ENCODE data around the gene FBXO42. TPM values are rescaled to one million over a fixed set of nuclear protein-coding genes. Genes with fewer than 3 reads are reported as not detected.

FBXO42 gene
- total and polyA plus RNA-seq, 12 donors, result 12.4 to 26.6 (median 20.5) TPM

DNA sequence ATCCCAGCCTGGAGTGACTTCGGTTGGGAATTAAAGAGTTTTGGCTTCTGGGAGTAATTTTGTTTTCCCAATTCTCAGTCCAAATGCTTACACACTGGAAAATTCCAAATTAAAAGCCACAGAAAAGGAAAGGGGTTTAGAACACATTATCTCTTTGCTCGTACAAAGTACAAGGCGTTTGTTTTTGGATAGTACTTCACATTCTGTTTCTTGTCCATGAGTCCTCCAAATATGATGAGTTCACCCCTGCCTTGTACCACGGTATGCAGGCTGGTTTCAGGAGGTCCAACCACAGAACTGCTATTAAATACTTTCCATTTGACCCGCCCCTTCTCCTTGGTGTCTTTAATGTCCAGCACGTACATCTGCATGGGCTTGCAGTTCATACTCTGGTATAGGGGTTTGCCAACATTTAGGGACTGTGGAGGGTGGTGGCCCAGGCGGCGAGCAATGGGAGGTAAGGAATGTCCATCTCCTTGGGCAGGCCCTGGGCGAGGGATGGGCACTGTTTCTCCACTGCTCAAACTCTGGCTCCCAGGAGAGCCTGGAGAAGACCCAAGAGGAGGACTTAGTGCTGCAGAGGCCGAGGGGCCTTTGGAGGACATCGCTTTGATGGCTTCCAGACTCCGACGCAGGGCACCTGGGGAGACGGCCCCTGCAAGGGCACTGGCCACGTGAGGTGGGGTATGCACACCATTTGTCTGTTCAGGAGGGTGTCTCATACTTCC, 101.6 kb downstream of the FBXO42 start:
- 68 to 77% methylated on average over 15 of the region's 15 CpGs for WGBS, 2 donors
- Histone ChIP-seq H3K9me3 (no peaks in the 10 kb centered on the region), H3K4me3 (no peak overlapping the region), H3K36me3 (peaks cover 0 to 69% (median 22%) of the 10 kb centered on the region in 9 donors), H3K4me1 (peaks cover 33 to 74% (median 62%) of the 10 kb centered on the region in 9 donors), H3K27me3 (no peaks in the 10 kb centered on the region), H3K27ac (peak overlapping the region in 9 of 10 donors; percentile 47 to 97 (median 74))
- DNase-seq (no peak), ATAC-seq (peak in 3 of 8 donors; percentile 11 to 55 (median 15))
- TF ChIP-seq, protein P1, sequence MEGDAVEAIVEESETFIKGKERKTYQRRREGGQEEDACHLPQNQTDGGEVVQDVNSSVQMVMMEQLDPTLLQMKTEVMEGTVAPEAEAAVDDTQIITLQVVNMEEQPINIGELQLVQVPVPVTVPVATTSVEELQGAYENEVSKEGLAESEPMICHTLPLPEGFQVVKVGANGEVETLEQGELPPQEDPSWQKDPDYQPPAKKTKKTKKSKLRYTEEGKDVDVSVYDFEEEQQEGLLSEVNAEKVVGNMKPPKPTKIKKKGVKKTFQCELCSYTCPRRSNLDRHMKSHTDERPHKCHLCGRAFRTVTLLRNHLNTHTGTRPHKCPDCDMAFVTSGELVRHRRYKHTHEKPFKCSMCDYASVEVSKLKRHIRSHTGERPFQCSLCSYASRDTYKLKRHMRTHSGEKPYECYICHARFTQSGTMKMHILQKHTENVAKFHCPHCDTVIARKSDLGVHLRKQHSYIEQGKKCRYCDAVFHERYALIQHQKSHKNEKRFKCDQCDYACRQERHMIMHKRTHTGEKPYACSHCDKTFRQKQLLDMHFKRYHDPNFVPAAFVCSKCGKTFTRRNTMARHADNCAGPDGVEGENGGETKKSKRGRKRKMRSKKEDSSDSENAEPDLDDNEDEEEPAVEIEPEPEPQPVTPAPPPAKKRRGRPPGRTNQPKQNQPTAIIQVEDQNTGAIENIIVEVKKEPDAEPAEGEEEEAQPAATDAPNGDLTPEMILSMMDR (IDR thresholded peaks at IDR 0.05), result no peak
- intact Hi-C loops (cut with DNase I), result no loop called here

DNA sequence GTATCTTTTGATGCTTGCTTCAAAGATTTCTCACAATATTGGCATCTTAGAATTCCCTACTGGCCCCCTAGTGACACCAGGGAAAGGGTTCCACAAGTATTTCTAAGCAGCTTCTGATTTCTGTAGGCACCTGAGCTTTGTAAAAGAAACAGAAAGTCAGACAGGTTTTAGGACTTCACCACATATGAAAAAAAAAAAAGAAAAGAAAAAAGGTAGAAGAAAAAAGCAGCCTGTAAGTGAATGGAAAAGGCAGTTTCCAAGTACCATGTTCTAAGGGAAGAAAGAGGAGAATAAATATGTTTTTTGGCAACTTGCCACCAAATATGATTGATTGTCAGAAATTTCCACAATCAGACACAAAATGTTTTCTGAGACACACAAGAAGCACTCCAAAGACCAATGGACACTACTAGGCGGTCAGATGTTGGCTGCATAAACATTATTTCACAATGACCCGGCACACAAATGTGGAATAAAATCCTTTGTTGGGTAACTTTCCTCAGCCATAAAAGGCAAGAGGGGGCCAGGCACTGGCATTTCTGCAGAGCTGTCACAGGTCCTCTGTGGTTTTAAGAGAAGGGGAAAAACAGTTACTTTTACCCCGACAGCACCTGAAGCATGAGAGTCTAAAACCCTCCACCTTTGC, 102.6 kb downstream of the FBXO42 start:
- Histone ChIP-seq H3K27me3 (no peaks in the 10 kb centered on the region), H3K4me1 (peaks cover 31 to 72% (median 59%) of the 10 kb centered on the region in 9 donors), H3K9me3 (no peaks in the 10 kb centered on the region), H3K4me3 (no peak overlapping the region), H3K27ac (peak overlapping the region; percentile 47 to 97 (median 70)), H3K36me3 (peaks cover 0 to 64% (median 12%) of the 10 kb centered on the region in 9 donors)
- intact Hi-C loops (cut with DNase I), result loop anchor here in 7 of 10 donors (5.0 to 10.0 kb wide), 4 partner anchors 103 to 167 kb away; partner anchors contain the start of genes FBXO42 (in 3 of the 7) and SZRD1 (in 2 of the 7)
- 65 to 76% methylated on average over 3 of the region's 3 CpGs for WGBS, 2 donors
- DNase-seq (no peak), ATAC-seq (peak in 2 of 8 donors; percentile 19 to 23)
- TF ChIP-seq, protein P1 (IDR thresholded peaks at IDR 0.05), result no peak

DNA sequence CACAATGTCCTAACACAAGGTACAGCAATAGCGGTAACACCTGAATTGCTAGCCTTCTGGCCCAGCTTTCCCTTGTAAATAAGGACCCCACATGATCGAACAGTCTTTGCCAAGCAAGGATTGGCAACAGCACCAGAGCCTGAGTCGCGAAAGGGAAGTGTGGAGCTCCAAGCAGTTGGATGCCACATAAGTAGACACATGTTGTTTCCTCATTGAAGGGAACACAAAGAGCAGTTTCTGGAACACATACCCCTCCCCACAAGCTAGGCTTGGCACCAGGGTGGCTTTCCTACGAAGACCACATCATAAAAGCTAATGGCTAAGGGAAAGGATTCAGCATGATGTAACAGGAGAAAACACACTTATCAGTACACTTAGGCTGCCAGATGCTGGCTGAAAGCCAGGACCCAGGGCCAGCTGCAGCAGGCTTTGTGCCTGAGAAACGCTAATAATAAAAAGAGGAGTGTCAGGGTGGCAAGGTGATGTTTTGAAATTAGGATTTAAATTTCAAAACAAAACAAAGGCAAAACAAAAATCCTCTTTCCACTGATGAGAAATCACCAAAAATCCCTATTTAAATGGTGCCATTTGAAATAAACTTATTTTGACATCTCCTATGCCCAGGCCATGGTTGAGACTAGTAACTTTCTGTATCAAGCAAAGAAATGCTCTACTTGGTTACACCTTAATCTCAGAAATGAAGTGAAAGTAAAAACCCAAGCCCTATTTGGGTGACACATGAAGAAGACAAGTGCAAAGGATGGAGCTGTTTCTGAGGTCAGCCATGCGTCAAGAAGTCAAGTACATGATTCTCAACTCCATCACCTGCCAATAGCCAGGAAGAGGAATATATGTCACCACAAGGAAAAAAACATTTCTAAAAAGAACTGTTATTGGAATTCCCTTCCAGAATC, 103.4 kb downstream of the FBXO42 start:
- DNase-seq (peak; percentile 71 to 83), ATAC-seq (peak; percentile 56 to 85 (median 77))
- peaks cover 0 to 56% (median 11%) of the 10 kb centered on the region in 9 donors for H3K36me3 ChIP-seq
- TF ChIP-seq, protein P1 (IDR thresholded peaks at IDR 0.05), result no peak
- H3K27ac ChIP-seq, result peak overlapping the region; percentile 50 to 97 (median 72)
- H3K4me3 ChIP-seq, result no peak overlapping the region
- intact Hi-C loops (cut with DNase I), result loop anchor here in 7 of 10 donors (5.0 to 10.0 kb wide), 4 partner anchors 103 to 167 kb away; partner anchors contain the start of genes FBXO42 (in 3 of the 7) and SZRD1 (in 2 of the 7)
- H3K4me1 ChIP-seq, result peaks cover 26 to 72% (median 58%) of the 10 kb centered on the region in 9 donors
- no peaks in the 10 kb centered on the region for H3K27me3 ChIP-seq
- whole genome bisulfite sequencing, 2 donors, result 17 to 23% methylated on average over 7 of the region's 7 CpGs
- H3K9me3 ChIP-seq, result no peaks in the 10 kb centered on the region

Data from heart right ventricle (tissue), 16 donors.